MCF 10A (cell line): Measurements from ENCODE around the gene SEZ6L2. TPM values are rescaled to one million over a fixed set of nuclear protein-coding genes. Genes with fewer than 3 reads are reported as not detected.
"Not testable (repeated sequence)": the region's sequence is repeated elsewhere in the genome, so short reads cannot be mapped to it uniquely, and the experiment has no call there.

Experiments
- BruUV-seq: library from RNA; stranded (reverse); fragments of 400-500 nt; replicated peaks from 2 replicates; lab custom pipeline; 2021; lab: Mats Ljungman, UMichigan
- CTCF ChIA-PET: fragments of 300-600 bp; sonication (Branson Sonifier 250); formaldehyde crosslinking; extraction: SDS; loops from one replicate; lab custom pipeline; 2021; ENCODE audit warnings: antibody characterized with exemption, inconsistent platforms; lab: Yijun Ruan, JAX
- POLR2A ChIA-PET: fragments of 300-600, 350-650 bp; sonication (Branson Sonifier 250); formaldehyde crosslinking; extraction: SDS; loops from one replicate; lab custom pipeline; 2020; ENCODE audit warnings: antibody characterized with exemption, inconsistent platforms; lab: Yijun Ruan, JAX
- DNase-seq: peaks from one replicate; pipeline ENCODE4 v3.0.0-alpha.2; 2018; ENCODE audit not compliant: unreplicated experiment
- H3K27ac Mint-ChIP-seq: one replicate; pipeline ENCODE4 v1.8.0; 2022; ENCODE audit warnings: mild to moderate bottlenecking, low read depth, mixed read lengths; ENCODE audit not compliant: unreplicated experiment
- H3K27me3 Mint-ChIP-seq: one replicate; pipeline ENCODE4 v1.8.0; 2022; ENCODE audit warnings: mixed read lengths; ENCODE audit not compliant: insufficient read depth, unreplicated experiment
- H3K36me3 Mint-ChIP-seq: one replicate; pipeline ENCODE4 v1.8.0; 2022; ENCODE audit warnings: mild to moderate bottlenecking, moderate library complexity, mixed read lengths; ENCODE audit not compliant: insufficient read depth, unreplicated experiment
- H3K4me1 Mint-ChIP-seq: one replicate; pipeline ENCODE4 v1.8.0; 2022; ENCODE audit warnings: mixed read lengths; ENCODE audit not compliant: insufficient read depth, unreplicated experiment
- H3K4me3 Mint-ChIP-seq: one replicate; pipeline ENCODE4 v1.8.0; 2022; ENCODE audit warnings: mild to moderate bottlenecking, moderate library complexity, mixed read lengths; ENCODE audit not compliant: unreplicated experiment
- H3K9me3 Mint-ChIP-seq: one replicate; pipeline ENCODE4 v1.8.0; 2022; ENCODE audit warnings: mixed read lengths; ENCODE audit not compliant: unreplicated experiment
- CTCF ChIP-seq: fragments of 200-600 bp; IDR thresholded peaks from one replicate; pipeline ENCODE4 v1.8.0; 2022; ENCODE audit warnings: antibody characterized with exemption, mild to moderate bottlenecking; ENCODE audit not compliant: unreplicated experiment
- intact Hi-C: fragments of 100-400 bp; cut with micrococcal nuclease; formaldehyde crosslinking; loops from 2 replicates; pipeline ENCODE4 v1.14.1; 2022
- total RNA-seq: library from RNA; stranded (reverse); gene quantifications from 2 replicates; pipeline ENCODE4 v1.2.3, GENCODE V29; 2022

Gene SEZ6L2
- total RNA-seq, 1 experiment from 2014 or later, result 1.9 TPM

- CTCF ChIA-PET, result interaction anchor here (0.5 kb wide), 1 partner anchor 121 kb away, joined by 3 read pairs; no protein-coding TSS in a partner anchor
- DNase-seq, result no peak
- Mint-ChIP-seq H3K36me3 (peaks cover 36% of the 10 kb centered on the region), H3K27me3 (no peaks in the 10 kb centered on the region), H3K27ac (no peak overlapping the region), H3K4me1 (no peaks in the 10 kb centered on the region), H3K4me3 (no peak overlapping the region), H3K9me3 (no peaks in the 10 kb centered on the region)
- TF ChIP-seq CTCF, result no peak
- POLR2A ChIA-PET, result interaction anchor here (0.6 to 2.4 kb wide), 3 partner anchors 10 to 133 kb away, joined by 3 to 11 read pairs (median 6); partner anchors contain the start of genes ASPHD1, KCTD13 and ZG16
- no TSS peak for BruUV-seq
- intact Hi-C loops, result no loop called here
Observed at GRCh38 chr16:29910819-29911675, 11.7 kb upstream of the SEZ6L2 start.

GRCh38 chr16:29909851-29910250, 10.5 kb upstream of the SEZ6L2 start:
- intact Hi-C loops, DNase-seq, H3K27me3 Mint-ChIP-seq, H3K4me3 Mint-ChIP-seq, H3K9me3 Mint-ChIP-seq, BruUV-seq, H3K4me1 Mint-ChIP-seq, H3K27ac Mint-ChIP-seq: not testable (repeated sequence)
- peaks cover 31% of the 10 kb centered on the region for H3K36me3 Mint-ChIP-seq
- CTCF ChIA-PET, result interaction anchor here (0.6 kb wide), 2 partner anchors 13 to 60 kb away, joined by 4 read pairs; no protein-coding TSS in a partner anchor
- POLR2A ChIA-PET, result interaction anchor here (0.6 to 2.4 kb wide), 3 partner anchors 9 to 86 kb away, joined by 3 to 11 read pairs (median 4); partner anchors contain the start of genes ASPHD1 and INO80E

- no peak for DNase-seq
- intact Hi-C loops, result no loop called here
- H3K4me1 Mint-ChIP-seq, result no peaks in the 10 kb centered on the region
- TF ChIP-seq CTCF, result no peak
- no peak overlapping the region for H3K27ac Mint-ChIP-seq
- CTCF ChIA-PET, result interaction anchor here (0.6 kb wide), 1 partner anchor 61 kb away, joined by 4 read pairs; no protein-coding TSS in a partner anchor
- no peaks in the 10 kb centered on the region for H3K9me3 Mint-ChIP-seq
- peaks cover 27% of the 10 kb centered on the region for H3K36me3 Mint-ChIP-seq
- H3K4me3 Mint-ChIP-seq, result no peak overlapping the region
- no TSS peak for BruUV-seq
- no peaks in the 10 kb centered on the region for H3K27me3 Mint-ChIP-seq
- POLR2A ChIA-PET, result interaction anchor here (1.2 to 2.4 kb wide), 2 partner anchors 9 to 87 kb away, joined by 4 to 11 read pairs; partner anchors contain the start of genes ASPHD1 and INO80E
Observed at GRCh38 chr16:29909391-29909790, 10.0 kb upstream of the SEZ6L2 start.

GRCh38 chr16:29908719-29909220, 9.4 kb upstream of the SEZ6L2 start:
- H3K36me3 Mint-ChIP-seq, result peaks cover 23% of the 10 kb centered on the region
- no peak overlapping the region for H3K27ac Mint-ChIP-seq
- no peak for DNase-seq
- H3K4me1 Mint-ChIP-seq, result no peaks in the 10 kb centered on the region
- H3K9me3 Mint-ChIP-seq, result no peaks in the 10 kb centered on the region
- no TSS peak for BruUV-seq
- no peaks in the 10 kb centered on the region for H3K27me3 Mint-ChIP-seq
- POLR2A ChIA-PET, result interaction anchor here (0.6 to 2.4 kb wide), 4 partner anchors 8 to 87 kb away, joined by 3 to 11 read pairs (median 4); partner anchors contain the start of genes ASPHD1, INO80E and TAOK2
- CTCF ChIA-PET, result no interaction called here
- intact Hi-C loops, result no loop called here
- no peak for TF ChIP-seq CTCF
- no peak overlapping the region for H3K4me3 Mint-ChIP-seq
